Ureter (tissue), 1 donor: ENCODE results near the gene HIPK2. TPM values are rescaled to one million over a fixed set of nuclear protein-coding genes. Genes with fewer than 3 reads are reported as not detected.

Experiments
- DNase-seq: peaks from one replicate; pipeline ENCODE4 v3.0.0-alpha.2; 2020; ENCODE audit warnings: low spot score
- total RNA-seq: library from RNA; stranded (reverse); gene quantifications from one replicate; pipeline ENCODE4 v1.2.4, GENCODE V29; 2023
- donor health status: DM: yes; HTN: yes; CAD: no.

Gene HIPK2
- total RNA-seq, 1 donor from 2014 or later = 48.2 TPM

- no peak for DNase-seq
These were observed 82.7 kb downstream of the HIPK2 start for GRCh38 chr7:139695051-139695450.

GRCh38 chr7:139694389-139694676 is 83.5 kb downstream of the HIPK2 start:
- DNase-seq = no peak

DNA sequence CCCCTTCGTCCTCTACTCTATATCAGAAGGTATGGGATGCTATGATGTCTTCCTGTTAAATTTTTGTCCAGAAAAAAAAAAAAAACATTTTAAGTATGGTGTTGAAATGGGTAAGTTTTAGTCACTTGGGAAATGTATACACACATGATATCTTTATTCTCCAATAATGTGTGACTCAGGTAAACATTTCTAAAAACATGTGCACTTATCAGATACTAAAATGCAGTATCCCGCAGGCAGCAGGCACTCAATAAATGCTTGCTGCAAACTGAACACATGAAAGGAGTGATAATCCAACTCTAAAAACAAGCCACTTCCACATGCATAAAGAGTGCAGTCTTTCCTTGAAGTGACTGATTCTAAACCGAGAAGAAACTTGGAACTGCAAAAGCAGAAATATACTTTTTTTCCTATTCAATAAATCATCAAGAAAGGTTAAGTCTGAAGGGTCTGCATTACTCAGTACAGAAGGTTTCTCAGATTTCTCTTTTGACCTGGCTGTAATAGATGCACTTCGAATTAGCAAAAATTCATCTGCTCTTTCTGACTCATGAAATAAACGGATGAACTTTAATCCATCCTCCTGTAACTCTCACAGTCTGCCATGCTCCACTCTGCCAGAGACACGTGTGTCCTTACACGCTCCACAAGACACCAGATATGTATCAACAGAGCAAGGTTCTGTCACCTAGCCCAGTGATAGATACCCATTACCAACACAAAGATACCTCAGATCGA is 84.0 kb downstream of the HIPK2 start:
- no peak for DNase-seq

DNA sequence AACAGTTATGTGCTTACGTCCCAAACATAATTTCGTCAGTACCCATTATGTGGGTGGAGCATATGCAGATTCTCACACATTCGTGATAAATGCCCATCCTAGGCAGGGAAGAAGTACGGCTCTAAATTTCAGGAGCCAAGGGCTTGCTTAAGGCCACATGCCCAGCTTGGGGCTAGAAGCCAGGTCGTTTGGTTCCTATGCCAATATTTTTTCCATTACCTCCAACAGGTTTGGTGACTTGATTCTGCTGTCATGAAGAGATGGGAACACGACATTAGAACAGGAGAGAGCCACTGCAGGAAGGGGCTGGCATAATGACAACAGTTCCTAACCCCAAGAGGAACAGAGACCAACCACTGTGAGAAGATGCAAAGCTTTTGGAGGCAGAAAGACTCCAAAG is 85.1 kb downstream of the HIPK2 start:
- DNase-seq = no peak

- DNase-seq = no peak
These were observed 86.5 kb downstream of the HIPK2 start for GRCh38 chr7:139691253-139691781.

DNA sequence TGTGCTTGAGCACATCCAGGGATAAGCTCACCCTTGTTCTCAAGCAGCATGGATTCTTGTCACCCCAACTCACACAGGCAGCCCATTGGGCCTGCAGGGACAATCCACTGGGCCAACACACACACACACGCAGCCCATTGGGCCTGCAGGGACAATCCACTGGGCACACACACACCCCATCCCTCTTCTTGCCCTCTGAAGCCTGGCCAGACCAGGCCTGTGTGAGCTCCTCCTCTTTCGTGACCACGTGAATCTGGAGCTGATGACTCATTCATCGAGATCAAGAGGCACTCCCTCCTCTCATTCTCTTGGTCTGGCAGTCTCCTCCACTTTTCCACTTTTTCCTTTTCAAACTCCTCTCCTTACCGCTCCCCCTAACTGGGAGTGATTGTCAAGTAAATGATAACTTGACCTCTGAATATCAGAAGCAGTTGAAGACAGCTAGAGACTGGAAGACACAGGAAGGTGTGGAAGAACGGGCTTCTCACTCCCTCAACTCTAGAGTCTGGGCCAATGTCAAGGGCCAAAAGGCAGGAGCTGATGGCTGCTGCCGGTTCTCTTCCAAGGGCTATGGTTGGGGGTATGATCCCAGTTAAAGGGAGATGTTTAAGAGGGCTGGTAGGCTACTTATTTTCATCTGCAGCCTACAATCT is 89.7 kb downstream of the HIPK2 start:
- DNase-seq = no peak

GRCh38 chr7:139687211-139687954 is 90.4 kb downstream of the HIPK2 start:
- no peak for DNase-seq

DNA sequence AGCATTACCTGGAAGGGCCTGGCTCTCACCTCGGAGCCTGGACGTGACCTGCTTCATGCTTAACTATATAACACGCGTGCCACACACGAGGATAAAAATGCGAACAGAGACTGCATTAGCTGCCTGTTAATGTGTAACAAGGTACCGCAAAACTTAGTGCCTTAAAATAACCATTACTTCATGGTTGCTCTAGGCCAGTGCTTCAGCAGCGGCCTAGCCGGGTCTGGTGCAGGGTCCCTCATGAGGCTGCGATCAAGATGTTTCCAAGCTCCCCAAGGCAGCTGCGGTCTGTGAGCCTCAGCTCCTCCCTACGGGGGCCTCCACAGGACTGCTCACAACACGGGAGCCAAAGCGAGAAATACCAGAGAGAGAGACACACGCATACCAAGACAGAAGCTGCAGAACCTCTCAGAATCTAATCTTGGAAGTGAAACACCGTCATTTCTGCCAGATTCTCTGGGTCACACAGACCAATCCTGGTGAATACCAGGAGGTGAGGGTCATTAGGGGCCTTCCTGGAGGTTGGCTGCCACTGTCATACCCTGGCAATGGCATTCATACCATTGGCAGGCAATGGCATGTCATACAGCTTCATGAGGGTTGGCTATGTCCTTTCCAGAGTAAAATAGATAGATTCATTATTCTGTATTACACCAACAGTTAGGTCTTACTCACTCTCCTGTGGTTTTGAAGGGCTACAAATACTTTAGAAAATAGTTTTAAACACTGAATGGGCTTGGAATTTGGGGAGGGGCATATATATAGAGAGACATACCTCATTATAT is 94.5 kb downstream of the HIPK2 start:
- DNase-seq = no peak

- no peak for DNase-seq
These were observed 95.4 kb downstream of the HIPK2 start for GRCh38 chr7:139682136-139683013.

GRCh38 chr7:139681812-139682135 is 96.0 kb downstream of the HIPK2 start:
- no peak for DNase-seq

GRCh38 chr7:139681463-139681755 is 96.4 kb downstream of the HIPK2 start:
- DNase-seq = no peak

DNA sequence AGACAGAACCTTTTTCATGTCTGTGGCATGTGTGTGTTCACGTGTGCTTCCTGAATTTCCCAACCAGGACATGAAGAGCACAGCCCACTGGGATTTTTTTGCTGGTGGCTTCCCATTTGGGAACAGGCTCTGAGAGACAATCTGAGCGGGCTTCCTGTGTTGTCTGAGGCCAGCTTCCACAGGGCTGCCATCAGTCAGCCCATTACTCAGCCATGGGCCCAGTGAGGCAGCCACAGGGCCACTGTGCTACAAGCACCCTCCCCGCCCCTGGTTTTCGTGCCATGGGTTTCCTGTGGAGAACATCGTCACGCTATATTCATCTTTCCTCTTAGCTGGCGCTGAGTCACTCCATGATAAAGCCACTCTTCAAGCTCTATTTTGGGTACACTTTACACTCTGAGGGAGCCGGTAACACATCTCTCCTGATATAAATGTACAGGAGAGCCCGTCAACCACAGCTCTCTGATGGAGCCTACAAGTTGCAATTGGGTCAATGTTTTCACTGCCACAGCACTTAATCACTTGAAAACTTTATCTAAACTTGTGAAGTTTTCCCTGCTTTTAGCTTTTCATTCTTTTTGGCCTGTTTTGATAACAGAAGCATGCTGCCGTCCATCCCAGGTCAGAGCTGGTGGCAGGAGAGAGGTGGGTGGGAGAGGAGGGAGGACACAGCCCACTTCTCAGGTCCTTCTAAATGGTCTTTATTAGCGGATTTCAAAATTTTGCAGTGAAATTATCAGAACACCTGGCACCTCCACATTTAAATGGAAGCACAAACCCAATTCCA is 96.9 kb downstream of the HIPK2 start:
- DNase-seq = no peak

DNA sequence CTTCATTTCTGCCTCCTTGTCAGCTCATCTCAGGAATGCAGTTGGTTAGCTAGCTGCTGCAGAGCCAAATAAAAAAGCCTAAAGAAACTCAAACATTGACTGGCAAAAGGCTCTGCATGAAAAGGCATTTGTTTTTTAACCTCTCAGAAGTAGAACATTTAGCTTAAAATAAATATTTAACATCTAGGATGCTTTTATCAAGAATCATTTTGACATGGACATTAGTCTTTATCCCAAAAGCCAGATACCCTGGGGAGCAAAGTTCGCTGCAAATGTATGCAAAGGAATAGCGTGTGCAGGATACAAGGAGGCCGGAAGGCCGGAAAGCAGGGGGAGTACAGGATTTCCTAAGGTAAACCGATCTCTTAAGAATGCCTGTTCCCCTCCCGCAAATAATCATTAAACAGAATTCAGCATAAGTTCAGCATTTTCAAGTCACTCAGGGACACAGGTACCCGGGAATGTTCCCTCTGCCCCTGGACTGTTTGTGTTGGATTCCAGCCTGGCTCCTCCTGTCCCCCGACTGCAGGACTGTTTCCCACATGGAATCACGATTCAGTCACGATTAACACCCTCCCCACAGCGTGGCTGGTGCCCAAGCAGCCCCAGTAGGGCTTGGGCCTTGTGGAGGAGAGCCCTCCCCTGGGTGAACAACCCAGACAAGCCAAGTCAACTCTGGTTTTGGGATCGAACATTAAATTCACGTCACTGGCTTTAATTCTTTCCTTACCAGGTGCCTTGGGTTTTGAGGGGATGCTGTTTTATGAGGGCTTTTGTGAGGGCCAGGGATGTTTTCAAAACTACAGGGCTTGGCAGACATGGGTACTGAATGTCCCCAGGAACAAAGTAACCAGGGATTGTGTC is 97.8 kb downstream of the HIPK2 start:
- no peak for DNase-seq

DNA sequence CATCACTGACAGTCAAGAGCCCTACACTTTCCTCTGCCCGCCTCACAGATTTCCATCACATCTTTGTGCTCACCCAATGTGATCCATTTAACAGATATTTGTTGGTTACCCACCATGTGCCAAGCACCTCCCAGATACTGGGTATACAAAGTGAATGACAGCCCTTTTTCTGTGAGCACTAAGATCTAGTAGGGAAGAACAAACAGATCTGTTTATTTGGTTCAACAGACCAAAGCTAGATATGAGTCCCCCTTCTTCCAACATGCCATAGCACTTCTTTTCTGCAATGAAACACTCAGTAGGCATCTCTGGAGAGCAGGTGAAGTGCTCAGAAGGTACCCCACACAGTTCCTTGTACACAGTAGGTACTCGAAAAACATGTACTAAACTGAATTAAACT is 101.4 kb downstream of the HIPK2 start:
- no peak for DNase-seq

DNA sequence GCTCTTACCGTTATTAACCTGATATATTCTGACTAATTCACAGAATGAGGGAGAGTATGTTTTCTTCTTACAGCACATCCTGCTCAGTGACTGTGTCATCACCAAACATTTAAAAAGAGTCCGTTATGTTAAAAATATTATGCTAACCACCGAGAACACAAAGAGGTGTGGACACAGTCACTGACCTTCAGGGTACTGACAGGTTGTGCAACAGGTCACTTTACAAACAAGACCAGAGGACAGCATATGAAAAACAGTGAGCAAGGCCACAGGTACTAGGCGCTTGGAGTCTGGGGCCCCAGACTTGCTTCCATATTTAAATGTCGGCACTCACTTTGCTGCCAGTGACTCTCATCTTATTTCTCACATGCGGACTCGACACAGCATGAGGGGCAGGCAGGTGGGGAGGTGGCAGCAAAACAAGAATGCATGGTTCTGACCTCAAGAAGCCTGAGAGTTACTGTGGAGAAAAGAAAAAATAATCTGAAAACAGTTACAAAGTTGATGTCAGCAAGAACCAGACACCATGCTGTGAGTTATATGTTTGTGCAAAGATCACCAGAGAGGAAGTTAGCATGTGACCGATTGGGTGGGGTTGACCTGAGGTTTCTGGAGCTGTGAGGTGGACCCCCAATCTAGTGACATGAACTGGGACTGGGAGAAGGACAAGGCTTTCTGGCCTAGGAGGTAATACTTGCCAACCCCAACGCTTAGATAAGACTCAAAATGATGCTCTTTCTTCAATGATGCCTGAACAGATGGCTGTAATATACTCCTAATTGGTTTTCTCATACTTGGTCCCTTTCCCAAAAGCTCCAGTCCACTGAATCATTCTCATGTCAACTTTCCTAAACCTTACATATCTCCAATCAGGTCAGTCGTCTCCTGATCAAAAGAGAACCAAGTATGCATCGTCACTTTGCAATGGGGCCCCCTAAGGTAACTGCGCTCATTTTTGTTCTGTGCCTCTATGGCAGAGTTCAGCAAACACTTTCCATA is 102.4 kb downstream of the HIPK2 start:
- no peak for DNase-seq

DNA sequence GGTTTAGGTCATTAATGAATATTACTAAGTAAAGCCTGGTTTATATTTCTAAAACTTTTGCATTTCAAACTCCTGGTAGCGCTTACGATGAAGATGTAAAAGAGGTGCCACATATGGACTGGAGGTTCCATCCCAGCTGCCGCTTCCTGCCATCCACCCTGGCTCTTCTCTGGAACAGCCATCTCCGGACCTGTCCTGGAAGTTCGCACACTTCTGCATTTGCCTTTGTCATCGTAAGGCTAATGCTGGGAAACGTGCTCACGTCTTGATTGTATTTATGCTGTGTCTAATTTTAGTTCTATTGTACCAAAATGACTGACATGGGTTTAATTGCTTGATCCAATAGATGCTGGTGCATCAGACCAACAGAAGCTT is 103.1 kb downstream of the HIPK2 start:
- DNase-seq = no peak

- DNase-seq = no peak
These were observed 103.5 kb downstream of the HIPK2 start for GRCh38 chr7:139674341-139674740.

DNA sequence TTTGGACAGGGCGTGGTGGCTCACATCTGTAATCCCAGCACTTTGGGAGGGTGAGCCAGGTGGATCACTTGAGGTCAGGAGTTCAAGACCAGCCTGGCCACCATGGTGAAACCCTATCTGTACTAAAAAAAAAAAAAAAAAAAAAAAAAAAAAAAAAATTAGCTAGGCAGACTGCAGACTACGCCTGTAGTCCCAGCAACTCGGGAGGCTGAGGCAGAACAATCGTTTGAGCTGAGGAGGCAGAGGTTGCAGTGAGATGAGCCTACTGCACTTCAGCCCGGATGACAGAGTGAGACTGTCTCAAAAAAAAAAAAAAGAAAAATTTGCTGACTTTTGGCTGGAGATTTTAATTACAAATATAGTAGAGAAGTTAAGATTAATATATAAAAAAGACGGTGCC is 104.0 kb downstream of the HIPK2 start:
- DNase-seq = no peak
